ENCODE results near the gene SAAL1.
"Not testable (repeated sequence)": the region's sequence is repeated elsewhere in the genome, so short reads cannot be mapped to it uniquely, and the experiment has no call there.

Gene SAAL1, protein sequence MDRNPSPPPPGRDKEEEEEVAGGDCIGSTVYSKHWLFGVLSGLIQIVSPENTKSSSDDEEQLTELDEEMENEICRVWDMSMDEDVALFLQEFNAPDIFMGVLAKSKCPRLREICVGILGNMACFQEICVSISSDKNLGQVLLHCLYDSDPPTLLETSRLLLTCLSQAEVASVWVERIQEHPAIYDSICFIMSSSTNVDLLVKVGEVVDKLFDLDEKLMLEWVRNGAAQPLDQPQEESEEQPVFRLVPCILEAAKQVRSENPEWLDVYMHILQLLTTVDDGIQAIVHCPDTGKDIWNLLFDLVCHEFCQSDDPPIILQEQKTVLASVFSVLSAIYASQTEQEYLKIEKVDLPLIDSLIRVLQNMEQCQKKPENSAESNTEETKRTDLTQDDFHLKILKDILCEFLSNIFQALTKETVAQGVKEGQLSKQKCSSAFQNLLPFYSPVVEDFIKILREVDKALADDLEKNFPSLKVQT

DNA sequence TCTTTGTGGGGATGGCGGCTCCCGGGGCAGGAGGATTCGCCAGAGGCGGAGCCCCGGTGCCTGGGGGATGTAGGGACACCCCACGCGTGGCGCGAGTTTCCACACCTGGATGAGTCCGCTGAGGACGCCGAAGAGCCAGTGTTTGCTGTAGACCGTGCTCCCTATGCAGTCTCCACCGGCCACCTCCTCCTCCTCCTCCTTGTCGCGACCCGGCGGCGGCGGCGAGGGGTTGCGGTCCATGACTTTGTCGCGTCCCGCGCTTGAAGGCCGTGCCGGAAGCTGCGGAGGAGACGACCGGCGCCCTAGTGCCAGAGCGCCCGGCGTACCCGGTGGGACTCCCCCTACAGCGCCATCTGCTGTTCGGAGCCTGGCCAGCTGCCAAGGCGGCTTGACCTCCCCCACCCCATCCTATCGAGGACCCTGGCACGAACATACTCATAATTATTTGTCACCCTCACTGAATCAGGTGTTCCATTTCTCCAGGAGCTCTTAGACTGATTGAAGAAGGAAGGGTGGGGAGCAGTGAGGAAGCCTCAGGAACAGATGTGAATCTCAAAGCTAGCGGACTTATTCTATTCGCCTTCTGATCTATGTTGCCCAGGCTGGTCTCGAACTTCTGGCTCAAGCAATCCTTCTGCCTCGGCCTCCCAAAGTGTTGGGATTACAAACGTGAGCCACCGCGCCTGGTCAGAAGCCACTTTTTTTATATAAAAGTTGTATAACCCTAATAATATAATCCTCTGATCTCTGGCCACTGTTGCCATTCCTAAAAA, at the start of gene SAAL1:
Gene SAAL1 (minus strand): TSS at position 281 of the 773 bp plus-strand sequence. CDS start 41 bp downstream, at position 240.
- DNase-seq (ENCODE audit: low spot score), result peak; percentile 76

DNA sequence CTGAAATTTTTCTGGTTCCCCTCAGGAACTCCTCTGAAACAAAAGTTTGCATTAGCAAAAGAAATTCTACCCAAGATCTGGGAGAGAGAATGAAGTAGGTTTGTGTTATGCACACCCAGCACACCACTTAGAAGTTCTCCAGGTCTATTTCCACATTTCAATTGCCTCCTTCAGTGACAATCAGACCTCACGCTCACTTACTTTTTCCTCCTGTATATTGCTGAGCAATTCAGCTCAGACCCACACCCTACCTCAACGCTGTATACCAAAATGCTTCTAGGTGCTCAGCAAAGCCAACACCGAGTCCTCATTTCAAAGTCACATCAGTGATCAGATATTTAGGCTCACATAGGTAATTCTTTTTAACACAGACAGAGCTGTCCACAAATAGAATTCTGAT, 45.7 kb upstream of the SAAL1 start:
- DNase-seq (ENCODE audit: low spot score), result no peak

DNA sequence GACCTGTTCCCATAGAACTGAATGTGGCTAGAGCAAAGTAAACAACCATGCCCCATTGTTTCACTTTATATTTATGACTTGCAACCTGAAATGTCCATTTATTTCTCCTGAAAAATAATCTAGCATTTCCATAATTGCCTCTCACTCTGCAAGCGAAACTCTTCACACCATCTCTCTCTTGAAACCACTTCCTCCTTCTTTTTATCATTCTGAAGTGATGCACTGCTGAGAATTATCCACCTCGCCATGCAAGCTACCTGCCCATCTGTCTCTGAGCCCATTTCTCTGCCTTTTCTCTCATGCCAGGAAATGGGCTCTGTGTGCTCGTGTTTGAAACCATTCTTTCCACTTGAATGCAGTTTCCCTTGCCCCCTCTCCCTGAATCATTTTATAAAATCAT, 40.0 kb upstream of the SAAL1 start:
- no peak for DNase-seq (ENCODE audit: low spot score)

DNA sequence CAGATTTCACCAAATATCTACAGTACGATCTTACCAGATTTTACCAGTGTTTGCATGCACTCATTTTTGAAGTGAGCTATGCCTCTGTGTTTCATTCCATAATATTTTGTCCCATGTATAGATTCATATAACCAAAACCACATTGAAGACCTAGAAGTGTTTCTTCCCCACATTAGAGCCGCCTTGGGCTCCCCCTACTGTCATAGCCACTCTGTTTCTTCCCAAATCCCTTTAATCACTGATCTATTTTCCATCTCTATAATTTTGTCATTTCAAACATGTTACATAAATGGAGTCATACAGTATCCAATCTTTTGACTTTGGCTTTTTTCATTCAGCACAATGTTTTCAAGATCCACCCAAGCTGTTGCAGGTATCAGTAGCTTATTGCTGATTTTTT, 39.1 kb upstream of the SAAL1 start:
- no peak for DNase-seq (ENCODE audit: low spot score)

DNA sequence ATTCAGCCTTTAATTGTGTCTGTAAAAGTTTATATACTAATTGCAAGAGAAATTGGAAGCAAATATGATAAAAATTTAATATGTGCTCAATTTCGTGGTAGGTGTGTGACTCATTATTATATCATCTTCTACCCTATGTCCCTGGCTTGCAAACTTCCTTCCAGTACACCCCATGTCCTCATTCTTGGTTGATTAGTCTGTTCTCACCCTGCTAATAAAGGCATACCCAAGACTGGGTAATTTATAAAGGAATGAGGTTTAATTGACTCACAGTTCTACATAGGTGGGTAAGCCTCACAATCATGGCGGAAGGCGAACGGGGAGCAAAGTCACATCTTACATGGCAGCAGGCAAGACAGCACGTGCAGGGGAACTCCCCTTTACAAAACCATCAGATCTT, 38.4 kb upstream of the SAAL1 start:
- no peak for DNase-seq (ENCODE audit: low spot score)

DNA sequence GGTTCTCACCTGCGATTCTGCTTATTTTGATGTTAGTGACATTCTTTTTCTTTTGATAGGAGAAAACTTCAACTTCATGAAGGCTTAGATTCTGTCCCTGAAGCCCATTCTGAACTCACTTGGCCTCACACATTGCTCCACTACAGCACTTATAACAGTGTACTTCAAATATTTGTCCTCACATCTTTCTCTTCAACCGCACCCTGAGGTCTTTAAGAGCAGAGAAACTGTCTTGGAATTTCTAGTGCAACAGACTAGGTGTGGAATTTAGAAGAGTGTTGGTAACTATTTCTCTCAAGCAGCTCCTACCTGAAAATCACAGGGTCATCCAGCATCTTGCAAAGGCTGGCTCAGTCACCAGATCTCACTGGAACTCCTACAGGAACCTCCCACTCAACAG, 34.3 kb upstream of the SAAL1 start:
- DNase-seq (ENCODE audit: low spot score), result no peak

DNA sequence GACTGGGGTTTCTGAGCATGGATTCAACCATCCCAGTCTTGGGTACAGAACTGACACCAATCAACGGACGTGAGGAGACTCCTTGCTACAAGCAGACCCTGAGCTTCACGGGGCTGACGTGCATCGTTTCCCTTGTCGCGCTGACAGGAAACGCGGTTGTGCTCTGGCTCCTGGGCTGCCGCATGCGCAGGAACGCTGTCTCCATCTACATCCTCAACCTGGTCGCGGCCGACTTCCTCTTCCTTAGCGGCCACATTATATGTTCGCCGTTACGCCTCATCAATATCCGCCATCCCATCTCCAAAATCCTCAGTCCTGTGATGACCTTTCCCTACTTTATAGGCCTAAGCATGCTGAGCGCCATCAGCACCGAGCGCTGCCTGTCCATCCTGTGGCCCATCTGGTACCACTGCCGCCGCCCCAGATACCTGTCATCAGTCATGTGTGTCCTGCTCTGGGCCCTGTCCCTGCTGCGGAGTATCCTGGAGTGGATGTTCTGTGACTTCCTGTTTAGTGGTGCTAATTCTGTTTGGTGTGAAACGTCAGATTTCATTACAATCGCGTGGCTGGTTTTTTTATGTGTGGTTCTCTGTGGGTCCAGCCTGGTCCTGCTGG, 31.4 kb upstream of the SAAL1 start:
- DNase-seq (ENCODE audit: low spot score), result no peak

DNA sequence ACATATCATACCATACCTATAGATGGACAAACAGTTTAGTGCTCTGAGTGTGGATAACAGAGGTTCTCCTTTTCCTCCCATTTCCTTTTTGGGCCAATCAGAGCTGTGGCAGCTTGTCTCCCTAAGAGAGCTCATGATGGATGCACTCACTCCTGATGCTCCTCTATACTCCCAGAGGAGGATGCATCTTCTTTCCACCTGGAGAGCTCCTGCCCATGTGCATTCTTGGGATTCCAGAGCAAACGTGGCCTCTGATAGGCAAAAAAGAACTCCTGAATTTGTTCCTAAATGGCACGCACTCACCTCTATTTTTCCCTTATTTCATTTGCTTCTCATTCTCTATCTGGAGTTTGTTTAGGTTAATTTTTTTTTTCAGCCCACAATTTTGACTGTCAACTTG, 29.4 kb upstream of the SAAL1 start:
- DNase-seq (ENCODE audit: low spot score), result no peak

DNA sequence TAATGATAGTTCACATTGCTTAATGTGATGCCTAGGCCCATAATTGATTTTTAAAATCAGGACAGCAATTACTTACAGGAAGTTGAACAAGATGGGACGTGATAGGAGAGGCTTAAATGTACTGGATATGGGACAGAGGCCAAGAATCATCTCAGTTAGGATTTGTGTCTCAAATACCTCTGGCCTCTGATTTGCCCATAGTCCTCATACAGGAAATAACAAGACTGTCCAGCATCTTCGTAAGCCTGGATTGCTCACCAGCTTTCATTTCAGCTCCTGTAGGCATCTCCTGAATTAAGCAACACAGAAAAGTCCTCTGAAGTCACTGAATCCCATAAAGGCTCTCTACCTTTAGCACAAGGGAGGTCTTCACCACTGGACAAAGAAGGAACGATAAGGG, 26.5 kb upstream of the SAAL1 start, which contains the start of gene MRGPRX3:
Gene MRGPRX3 (plus strand): TSS at position 231 of the 400 bp plus-strand sequence. CDS start 4,632 bp downstream, outside the sequence.
- no peak for DNase-seq (ENCODE audit: low spot score)

DNA sequence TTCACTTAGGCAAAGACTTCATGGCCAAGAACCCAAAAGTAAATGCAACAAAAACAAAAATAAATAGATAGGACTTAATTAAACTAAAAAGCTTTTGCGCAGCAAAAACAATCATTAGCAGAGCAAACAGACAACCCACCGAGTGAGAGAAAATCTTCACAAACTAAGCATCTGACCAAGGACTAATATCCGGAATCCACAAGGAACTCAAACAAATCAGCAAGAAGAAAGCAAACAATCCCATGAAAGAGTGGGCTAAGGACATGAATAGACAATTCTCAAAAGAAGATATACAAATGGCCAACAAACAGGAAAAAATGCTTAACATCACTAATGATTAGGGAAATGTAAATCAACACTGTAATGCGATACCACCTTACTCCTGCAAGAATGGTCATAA, 25.2 kb upstream of the SAAL1 start:
- DNase-seq (ENCODE audit: low spot score), result not testable (repeated sequence)

DNA sequence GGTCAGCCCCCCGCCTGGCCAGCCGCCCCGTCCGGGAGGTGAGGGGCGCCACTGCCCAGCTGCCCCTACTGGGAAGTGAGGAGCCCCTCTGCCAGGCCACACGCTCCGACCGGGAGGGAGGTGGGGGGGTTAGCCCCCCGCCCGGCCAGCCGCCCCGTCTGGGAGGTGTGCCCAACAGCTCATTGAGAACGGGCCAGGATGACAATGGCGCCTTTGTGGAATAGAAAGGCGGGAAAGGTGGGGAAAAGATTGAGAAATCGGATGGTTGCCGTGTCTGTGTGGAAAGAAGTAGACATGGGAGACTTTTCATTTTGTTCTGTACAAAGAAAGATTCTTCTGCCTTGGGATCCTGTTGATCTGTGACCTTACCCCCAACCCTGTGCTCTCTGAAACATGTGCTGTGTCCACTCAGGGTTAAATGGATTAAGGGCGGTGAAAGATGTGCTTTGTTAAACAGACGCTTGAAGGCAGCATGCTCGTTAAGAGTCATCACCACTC, 15.5 kb upstream of the SAAL1 start:
- not testable (repeated sequence) for DNase-seq (ENCODE audit: low spot score)

DNA sequence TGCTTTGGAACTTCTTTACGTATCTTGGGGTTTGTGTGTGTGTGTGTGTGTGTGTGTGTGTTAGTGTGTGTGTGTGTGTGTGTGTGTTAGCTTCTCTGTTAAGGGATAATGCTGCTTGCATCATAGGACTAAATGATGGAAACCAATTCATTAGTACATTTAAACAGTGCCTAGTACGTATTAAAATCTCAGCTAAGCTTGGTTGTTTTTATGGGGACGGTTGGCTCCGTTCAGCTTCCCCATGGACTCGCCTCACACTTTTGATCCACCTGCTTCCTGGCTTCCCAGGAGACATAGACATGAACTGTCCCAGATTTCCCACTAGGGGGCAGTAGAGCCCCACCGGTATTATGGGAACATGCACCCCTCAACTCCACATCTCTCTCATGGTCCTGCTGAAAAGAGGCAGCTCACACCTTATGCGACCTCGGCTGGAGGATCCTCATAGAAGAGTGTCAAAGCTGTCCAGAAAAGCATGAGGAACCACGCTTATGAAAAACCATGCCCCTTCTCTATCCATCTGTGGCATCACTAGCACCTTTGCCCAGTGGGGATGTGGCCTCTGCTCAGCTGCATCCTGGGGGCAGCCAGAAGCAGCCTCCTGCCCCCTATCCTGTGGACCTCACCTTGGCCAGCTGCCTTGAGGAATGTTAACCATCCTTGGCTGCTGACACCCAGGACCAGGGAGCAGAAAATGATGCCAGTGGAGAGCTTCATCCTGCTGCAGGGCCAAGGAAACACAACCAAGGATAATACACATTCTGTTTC, 9.7 kb upstream of the SAAL1 start:
- peak; percentile 57 for DNase-seq (ENCODE audit: low spot score)

DNA sequence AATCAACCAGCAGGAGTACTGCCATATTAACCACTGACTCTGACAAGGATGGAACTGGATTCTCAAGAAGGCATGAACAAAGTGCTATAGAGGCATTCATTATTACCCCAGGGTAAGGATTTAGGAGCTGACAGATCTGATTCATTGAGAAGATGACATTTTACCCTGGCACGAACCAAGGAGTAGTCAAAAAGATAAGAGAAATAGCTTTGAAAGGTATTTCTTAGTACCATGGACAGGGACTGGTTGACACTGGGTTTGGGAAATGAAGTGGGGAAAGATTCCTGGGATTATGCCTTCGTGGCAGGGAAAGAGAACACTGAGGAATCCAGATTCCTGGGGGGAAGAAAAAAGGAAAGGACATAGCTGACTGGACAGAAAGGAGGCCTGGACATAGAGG, 5.1 kb upstream of the SAAL1 start:
- DNase-seq (ENCODE audit: low spot score), result no peak

DNA sequence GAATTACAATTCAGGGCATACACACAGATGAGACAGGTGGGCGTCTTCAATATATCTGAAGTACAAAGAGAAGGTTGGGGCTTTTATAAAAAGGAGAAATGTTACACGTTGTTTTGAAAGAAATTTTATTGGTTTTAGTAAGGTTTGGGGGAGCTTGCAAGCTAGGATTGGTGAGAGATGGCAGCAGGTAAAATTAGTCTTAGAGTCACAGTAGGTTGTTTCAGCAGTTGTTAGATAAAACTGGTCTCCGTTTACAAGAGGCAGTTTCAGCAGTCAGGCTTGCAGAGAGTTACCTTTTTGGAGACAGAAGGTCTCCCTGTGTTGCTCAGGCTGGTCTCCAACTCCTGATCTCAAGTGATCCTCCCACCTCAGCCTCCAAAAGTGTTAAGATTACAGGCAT, 2.4 kb upstream of the SAAL1 start:
- DNase-seq (ENCODE audit: low spot score), result no peak

DNA sequence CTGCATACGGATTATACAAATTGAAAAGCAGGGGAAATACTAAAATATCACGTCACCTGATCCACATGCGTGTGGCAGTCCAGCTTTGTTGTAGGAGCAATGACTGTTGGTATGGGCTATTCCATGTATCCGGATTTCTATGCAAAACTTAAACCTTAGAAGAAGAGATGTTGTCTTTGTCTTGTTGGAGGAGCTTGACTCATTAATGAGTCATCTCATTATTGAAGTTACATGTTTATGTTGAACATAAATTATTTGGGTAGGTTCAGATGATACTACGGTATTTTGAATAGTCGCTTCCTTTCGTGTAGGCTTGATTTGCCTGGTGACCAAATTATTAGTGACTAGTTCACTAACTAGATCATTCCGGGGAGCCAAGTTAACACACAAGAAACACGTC, 806 bp upstream of the SAAL1 start:
- DNase-seq (ENCODE audit: low spot score), result no peak

DNA sequence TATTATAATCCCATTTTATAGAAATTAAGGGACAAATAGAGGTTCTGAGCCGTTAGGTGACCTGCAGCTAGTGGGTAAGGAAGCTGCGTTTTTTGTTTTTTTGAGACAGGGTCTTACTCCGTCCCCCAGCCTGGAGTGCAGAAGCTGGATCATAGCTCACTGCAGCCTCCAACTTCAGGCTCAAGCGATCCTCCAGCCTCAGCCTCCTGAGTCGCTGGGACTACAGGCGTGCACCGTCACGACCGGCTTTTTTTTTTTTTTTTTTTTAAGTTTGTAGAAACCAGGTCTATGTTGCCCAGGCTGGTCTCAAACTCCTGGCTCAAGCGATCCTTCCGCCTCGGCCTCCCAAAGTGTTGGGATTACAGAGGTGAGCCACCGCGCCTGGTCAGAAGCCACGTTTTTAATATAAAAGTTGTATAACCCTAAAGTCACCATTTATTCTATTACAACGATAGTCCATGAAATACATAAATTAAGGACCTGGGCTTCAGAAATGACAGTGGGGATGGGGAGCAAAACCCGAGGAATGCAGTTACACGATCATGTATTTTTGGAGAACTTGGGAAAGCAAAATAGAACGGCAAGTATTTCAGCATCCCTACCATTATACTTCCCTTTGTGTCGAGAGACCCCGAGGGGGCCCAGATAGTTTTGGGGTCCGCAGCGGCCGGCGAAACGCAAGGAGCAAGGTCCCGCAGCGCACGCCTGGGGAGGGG, 638 bp downstream of the SAAL1 start:
- no peak for DNase-seq (ENCODE audit: low spot score)

DNA sequence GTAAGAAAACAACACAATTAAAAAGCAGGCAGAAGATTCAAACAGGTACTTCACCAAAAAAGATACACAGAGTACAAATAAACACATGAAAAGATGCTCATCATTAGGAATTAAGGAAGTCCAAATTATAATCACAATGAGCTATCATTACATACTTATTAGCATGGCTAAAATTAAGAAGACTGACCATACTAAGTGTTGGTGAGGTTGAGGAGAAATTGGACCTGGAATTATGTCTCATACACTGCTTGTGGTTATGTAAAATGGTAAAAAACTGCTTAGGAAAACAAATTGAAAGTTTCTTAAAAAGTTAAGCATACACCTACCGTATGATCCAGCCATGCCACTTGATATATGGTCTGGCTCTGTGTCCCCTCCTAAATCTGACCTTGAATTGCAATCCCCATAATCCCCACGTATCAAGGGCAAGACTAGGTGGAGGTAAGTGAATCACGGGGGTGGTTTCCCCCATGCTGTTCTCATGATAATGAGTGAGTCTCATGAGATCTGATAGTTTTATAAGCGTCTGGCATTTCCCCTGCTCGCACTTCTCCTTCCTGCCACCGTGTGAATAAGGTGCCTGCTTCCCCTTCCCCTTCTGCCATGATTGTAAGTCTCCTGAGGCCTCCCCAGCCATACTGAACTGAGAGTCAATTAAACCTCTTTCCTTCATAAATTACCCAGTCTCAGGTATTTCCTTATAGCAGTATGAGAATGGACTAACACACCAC, 4.8 kb downstream of the SAAL1 start:
- DNase-seq (ENCODE audit: low spot score), result no peak

DNA sequence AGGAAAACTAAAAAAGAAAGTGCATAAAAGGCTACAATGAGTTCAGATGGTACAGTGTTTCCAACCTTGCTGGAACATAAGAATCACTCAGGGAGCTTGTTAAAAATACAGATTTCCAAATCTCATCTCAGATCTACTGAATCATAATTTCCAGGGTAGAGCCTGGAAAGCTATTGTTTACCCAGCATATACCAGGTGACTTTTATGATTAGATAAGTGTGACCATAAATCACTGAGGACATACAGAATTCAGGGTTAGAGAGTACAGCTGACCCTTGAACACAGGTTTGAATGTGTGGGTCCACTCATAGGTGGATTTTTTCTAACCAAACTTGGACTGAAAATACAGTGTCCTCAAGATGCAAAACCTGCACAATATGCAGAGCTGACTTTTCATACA, 11.9 kb downstream of the SAAL1 start:
- DNase-seq (ENCODE audit: low spot score), result no peak

DNA sequence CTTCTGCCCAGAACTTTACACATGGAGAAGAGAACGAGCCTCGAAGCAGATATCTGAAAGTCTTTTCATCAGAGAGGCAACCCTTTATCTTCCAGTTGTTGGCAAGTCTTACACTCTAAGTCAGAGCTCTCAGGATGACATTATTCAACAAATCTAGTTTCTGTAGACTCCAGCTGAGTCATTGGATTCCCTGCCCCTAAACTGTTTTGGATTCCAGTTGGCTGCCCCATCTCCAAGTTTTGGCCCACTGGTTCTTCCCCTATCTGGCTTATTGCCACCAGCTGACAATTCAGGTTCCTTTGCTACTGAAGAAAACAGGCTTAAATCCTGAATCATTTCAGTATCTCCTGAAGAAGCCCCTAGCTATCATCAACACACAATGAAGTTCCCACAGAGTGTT, 14.2 kb downstream of the SAAL1 start:
- no peak for DNase-seq (ENCODE audit: low spot score)

DNA sequence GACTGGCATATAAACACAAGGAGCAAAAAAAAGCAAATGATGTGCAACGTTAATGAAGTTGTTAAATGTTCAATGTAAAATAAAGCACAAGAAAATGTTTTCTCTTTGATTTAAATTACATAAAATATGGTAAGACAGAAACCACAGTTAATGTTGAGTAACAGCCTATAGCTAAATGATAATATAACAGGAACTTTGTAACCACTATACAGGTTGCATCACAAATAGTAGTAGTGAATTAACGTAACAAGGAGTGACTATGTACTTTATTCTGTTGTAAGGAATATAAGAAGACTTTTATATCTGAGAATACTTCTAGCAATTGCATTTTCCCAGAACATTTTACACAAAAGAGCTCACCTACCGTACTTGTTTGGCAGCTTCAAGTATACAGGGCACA, 16.9 kb downstream of the SAAL1 start:
- DNase-seq (ENCODE audit: low spot score), result no peak
